ENCODE results near the gene ADARB2. TPM values are rescaled to one million over a fixed set of nuclear protein-coding genes. Genes with fewer than 3 reads are reported as not detected.

The ADARB2 gene
- total and polyA plus RNA-seq, 2 experiments from 2014 or later, result 2.0 to 5.0 TPM

DNA sequence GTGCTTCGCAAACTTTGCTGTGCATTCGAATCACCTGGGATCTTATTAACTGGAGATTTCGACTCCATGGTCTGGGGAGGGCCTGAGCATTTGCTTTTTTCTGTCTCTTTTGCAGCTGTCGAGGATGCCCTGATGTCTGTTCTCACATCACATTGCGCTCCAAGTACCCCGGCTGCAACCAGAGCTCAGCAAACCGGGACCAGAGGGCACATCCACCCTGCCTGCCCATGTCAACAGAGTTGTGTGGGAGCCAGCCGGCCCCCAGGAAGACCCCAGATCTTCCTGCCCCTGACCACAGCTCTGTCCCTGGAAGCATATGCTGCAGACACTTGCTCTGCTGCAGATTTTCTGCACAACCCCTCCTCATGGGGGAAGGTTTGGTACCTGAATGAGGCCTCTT, 180.8 kb downstream of the ADARB2 start (continued):
- TF ChIP-seq, protein P1, sequence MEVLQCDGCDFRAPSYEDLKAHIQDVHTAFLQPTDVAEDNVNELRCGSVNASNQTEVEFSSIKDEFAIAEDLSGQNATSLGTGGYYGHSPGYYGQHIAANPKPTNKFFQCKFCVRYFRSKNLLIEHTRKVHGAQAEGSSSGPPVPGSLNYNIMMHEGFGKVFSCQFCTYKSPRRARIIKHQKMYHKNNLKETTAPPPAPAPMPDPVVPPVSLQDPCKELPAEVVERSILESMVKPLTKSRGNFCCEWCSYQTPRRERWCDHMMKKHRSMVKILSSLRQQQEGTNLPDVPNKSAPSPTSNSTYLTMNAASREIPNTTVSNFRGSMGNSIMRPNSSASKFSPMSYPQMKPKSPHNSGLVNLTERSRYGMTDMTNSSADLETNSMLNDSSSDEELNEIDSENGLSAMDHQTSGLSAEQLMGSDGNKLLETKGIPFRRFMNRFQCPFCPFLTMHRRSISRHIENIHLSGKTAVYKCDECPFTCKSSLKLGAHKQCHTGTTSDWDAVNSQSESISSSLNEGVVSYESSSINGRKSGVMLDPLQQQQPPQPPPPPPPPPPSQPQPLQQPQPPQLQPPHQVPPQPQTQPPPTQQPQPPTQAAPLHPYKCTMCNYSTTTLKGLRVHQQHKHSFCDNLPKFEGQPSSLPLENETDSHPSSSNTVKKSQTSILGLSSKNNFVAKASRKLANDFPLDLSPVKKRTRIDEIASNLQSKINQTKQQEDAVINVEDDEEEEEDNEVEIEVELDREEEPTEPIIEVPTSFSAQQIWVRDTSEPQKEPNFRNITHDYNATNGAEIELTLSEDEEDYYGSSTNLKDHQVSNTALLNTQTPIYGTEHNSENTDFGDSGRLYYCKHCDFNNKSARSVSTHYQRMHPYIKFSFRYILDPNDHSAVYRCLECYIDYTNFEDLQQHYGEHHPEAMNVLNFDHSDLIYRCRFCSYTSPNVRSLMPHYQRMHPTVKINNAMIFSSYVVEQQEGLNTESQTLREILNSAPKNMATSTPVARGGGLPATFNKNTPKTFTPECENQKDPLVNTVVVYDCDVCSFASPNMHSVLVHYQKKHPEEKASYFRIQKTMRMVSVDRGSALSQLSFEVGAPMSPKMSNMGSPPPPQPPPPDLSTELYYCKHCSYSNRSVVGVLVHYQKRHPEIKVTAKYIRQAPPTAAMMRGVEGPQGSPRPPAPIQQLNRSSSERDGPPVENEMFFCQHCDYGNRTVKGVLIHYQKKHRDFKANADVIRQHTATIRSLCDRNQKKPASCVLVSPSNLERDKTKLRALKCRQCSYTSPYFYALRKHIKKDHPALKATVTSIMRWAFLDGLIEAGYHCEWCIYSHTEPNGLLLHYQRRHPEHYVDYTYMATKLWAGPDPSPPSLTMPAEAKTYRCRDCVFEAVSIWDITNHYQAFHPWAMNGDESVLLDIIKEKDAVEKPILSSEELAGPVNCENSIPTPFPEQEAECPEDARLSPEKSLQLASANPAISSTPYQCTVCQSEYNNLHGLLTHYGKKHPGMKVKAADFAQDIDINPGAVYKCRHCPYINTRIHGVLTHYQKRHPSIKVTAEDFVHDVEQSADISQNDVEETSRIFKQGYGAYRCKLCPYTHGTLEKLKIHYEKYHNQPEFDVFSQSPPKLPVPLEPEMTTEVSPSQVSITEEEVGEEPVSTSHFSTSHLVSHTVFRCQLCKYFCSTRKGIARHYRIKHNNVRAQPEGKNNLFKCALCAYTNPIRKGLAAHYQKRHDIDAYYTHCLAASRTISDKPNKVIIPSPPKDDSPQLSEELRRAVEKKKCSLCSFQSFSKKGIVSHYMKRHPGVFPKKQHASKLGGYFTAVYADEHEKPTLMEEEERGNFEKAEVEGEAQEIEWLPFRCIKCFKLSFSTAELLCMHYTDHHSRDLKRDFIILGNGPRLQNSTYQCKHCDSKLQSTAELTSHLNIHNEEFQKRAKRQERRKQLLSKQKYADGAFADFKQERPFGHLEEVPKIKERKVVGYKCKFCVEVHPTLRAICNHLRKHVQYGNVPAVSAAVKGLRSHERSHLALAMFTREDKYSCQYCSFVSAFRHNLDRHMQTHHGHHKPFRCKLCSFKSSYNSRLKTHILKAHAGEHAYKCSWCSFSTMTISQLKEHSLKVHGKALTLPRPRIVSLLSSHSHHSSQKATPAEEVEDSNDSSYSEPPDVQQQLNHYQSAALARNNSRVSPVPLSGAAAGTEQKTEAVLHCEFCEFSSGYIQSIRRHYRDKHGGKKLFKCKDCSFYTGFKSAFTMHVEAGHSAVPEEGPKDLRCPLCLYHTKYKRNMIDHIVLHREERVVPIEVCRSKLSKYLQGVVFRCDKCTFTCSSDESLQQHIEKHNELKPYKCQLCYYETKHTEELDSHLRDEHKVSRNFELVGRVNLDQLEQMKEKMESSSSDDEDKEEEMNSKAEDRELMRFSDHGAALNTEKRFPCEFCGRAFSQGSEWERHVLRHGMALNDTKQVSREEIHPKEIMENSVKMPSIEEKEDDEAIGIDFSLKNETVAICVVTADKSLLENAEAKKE (CRISPR knock-in tag; IDR thresholded peaks at IDR 0.05), result no peak
- TF ChIP-seq, protein P2, sequence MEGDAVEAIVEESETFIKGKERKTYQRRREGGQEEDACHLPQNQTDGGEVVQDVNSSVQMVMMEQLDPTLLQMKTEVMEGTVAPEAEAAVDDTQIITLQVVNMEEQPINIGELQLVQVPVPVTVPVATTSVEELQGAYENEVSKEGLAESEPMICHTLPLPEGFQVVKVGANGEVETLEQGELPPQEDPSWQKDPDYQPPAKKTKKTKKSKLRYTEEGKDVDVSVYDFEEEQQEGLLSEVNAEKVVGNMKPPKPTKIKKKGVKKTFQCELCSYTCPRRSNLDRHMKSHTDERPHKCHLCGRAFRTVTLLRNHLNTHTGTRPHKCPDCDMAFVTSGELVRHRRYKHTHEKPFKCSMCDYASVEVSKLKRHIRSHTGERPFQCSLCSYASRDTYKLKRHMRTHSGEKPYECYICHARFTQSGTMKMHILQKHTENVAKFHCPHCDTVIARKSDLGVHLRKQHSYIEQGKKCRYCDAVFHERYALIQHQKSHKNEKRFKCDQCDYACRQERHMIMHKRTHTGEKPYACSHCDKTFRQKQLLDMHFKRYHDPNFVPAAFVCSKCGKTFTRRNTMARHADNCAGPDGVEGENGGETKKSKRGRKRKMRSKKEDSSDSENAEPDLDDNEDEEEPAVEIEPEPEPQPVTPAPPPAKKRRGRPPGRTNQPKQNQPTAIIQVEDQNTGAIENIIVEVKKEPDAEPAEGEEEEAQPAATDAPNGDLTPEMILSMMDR (conservative IDR thresholded peaks at IDR 0.05; ENCODE audit: low read depth in 2 of 2), result no peak
- TF ChIP-seq EZH2 (IDR thresholded peaks at IDR 0.05; ENCODE audit: low read depth, unreplicated experiment) (no peak), JUNB (IDR thresholded peaks at IDR 0.05; ENCODE audit: unreplicated experiment) (no peak), STAT1 (IDR thresholded peaks at IDR 0.05; ENCODE audit: unreplicated experiment) (no peak)

DNA sequence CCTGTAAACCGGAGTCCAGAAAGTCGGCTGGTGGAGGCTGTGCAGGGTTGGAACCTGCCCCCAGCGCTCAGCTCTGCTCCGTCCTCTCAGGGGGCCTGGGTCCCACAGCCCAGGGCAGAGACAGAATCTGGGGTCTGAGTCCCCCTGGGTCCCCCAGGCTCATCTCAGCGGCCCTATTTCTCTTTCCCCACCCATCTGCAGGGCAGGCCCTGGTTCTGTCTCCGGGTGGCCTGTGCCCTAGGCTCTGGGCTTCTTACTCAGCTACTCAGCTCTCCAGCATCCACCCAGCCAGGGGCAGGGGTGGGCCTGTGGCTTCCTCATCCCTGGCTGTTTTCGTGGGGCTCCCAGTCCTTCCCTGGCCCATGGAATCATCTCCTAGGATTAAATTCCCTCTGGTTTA, 183.4 kb downstream of the ADARB2 start:
- Mint-ChIP-seq H3K4me1 (peaks cover 10% of the 10 kb centered on the region), H3K9me3 (no peaks in the 10 kb centered on the region; the same call in 2 of the 3 replicates), H3K36me3 (ENCODE audit: low read depth) (peaks cover under 1% of the 10 kb centered on the region; the same call in 1 of the 3 replicates), H3K4me3 (no peak overlapping the region), H3K27ac (no peak overlapping the region), H3K27me3 (ENCODE audit: insufficient read depth, low read depth, poor library complexity) (peaks cover 11% of the 10 kb centered on the region)
- ATAC-seq, result no peak
- Histone ChIP-seq H3K27me3 (ENCODE audit: insufficient read depth) (no peaks in the 10 kb centered on the region), H2AFZ (no peak overlapping the region), H3K36me3 (ENCODE audit: insufficient read depth) (no peaks in the 10 kb centered on the region), H3K9me2 (ENCODE audit: insufficient read depth) (no peaks in the 10 kb centered on the region), H3K4me2 (no peak overlapping the region), H3K4me3 (no peak overlapping the region), H3K79me2 (replicated peaks; ENCODE audit: insufficient read depth) (no peaks in the 10 kb centered on the region), H3K4me1 (ENCODE audit: insufficient read depth) (no peaks in the 10 kb centered on the region), H3F3A (replicated peaks; ENCODE audit: low read depth) (no peaks in the 10 kb centered on the region), H3K27ac (ENCODE audit: low read depth) (no peak overlapping the region), H4K20me1 (replicated peaks; ENCODE audit: insufficient read depth) (no peaks in the 10 kb centered on the region)
- DNase-seq (ENCODE audit: low spot score), result no peak
- TF ChIP-seq, protein P1 (CRISPR knock-in tag; IDR thresholded peaks at IDR 0.05), result no peak
- TF ChIP-seq, protein P3, sequence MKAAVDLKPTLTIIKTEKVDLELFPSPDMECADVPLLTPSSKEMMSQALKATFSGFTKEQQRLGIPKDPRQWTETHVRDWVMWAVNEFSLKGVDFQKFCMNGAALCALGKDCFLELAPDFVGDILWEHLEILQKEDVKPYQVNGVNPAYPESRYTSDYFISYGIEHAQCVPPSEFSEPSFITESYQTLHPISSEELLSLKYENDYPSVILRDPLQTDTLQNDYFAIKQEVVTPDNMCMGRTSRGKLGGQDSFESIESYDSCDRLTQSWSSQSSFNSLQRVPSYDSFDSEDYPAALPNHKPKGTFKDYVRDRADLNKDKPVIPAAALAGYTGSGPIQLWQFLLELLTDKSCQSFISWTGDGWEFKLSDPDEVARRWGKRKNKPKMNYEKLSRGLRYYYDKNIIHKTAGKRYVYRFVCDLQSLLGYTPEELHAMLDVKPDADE (IDR thresholded peaks at IDR 0.05), result no peak
- TF ChIP-seq EZH2 (IDR thresholded peaks at IDR 0.05; ENCODE audit: low read depth, unreplicated experiment), result no peak
- TF ChIP-seq STAT1 (IDR thresholded peaks at IDR 0.05; ENCODE audit: unreplicated experiment), result no peak
